ENCODE data around the gene NAV3. TPM values are rescaled to one million over a fixed set of nuclear protein-coding genes. Genes with fewer than 3 reads are reported as not detected.

The NAV3 gene
- total RNA-seq, 2 experiments from 2014 or later, result not detected

DNA sequence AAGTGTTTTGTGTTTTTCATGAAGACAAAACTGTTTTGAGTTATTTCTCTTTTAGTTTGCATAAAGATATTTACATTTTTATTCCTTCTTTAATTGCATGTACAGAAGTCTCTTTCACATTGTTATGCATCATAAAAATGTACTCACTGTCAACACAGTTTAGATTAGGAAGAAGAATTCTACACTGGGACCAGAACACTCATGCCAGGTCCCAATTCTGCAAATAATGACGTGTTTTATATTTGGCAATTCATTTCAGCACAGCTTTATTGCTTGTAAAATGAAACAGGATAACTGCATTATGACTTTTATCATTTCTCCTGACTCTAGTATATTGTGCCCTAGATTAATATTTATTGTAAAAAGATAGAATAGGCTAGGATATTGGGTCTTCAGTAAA, 369.2 kb downstream of the NAV3 start:
- H3K9me3 Mint-ChIP-seq, result no peaks in the 10 kb centered on the region
- no peak overlapping the region for H3K4me3 Mint-ChIP-seq
- POLR2A ChIA-PET, result no interaction called here
- H3K27me3 Mint-ChIP-seq, result no peaks in the 10 kb centered on the region
- ATAC-seq (ENCODE audit: low read depth) (no peak), DNase-seq (no peak)
- H3K27ac Mint-ChIP-seq, result no peak overlapping the region
- no peaks in the 10 kb centered on the region for H3K36me3 Mint-ChIP-seq
- no peaks in the 10 kb centered on the region for H3K4me1 Mint-ChIP-seq

DNA sequence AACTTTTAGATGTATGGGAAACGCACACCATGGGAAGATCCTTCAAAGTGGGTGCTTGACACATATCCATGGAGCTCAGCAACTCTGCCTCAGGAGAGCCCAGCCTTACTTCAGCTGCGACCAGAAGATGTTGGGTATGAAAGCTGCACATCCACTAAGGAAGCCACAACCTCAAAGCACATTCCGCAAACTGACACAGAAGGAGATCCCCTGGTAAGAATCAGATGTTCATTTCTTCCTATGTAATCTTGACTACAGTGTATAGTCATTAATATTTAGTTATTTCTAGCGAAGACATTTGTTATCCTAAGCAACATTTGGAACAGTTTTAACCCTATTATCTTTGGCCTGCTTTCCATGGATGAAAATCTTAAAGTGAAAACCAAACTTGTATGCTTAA, 374.2 kb downstream of the NAV3 start:
- POLR2A ChIA-PET, result no interaction called here
- ATAC-seq (ENCODE audit: low read depth), result no peak
- no peak for DNase-seq
- Mint-ChIP-seq H3K27me3 (no peaks in the 10 kb centered on the region), H3K36me3 (no peaks in the 10 kb centered on the region), H3K9me3 (peaks cover 1% of the 10 kb centered on the region), H3K4me3 (no peak overlapping the region), H3K4me1 (no peaks in the 10 kb centered on the region), H3K27ac (no peak overlapping the region)

- ATAC-seq (ENCODE audit: low read depth) (no peak), DNase-seq (no peak)
- H3K27me3 Mint-ChIP-seq, result no peaks in the 10 kb centered on the region
- no peak overlapping the region for H3K4me3 Mint-ChIP-seq
- no peak overlapping the region for H3K27ac Mint-ChIP-seq
- H3K36me3 Mint-ChIP-seq, result no peaks in the 10 kb centered on the region
- POLR2A ChIA-PET, result no interaction called here
- H3K4me1 Mint-ChIP-seq, result no peaks in the 10 kb centered on the region
- H3K9me3 Mint-ChIP-seq, result peaks cover 1% of the 10 kb centered on the region
These were observed 377.4 kb downstream of the NAV3 start for GRCh38 chr12:78208092-78208491.

DNA sequence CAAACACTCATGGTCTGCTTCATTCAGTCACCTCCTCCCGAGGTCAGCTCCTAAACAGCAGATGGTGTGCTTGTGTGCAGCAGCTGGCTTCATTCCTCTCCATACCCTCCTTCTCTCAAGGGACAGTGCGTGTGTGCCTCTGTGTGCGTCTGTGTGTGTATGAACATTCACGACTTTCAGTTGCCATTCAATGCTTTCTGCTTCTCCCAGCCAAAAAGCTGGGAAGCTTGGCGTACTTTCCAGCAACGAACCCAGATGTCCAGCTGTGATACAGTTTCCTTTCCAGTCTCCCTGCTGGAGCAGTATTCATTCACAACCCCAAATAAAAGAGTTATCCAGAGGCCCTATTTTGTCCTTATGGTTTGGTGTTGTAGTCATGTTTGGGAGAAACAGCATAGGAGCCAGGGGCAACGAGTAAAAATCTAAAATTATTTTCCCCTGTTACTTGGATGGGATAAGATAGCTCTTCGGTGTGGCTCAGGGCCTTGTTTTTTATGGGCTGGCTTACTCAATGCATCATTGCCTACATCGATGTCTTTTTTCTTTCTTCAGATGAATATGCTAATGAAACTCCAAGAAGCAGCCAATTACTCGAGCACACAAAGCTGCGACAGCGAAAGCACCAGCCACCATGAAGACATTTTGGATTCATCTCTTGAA, 379.3 kb downstream of the NAV3 start:
- Mint-ChIP-seq H3K9me3 (peaks cover 1% of the 10 kb centered on the region), H3K27ac (no peak overlapping the region)

GRCh38 chr12:78210506-78210860, 379.8 kb downstream of the NAV3 start:
- DNase-seq (no peak), ATAC-seq (ENCODE audit: low read depth) (no peak)
- no peaks in the 10 kb centered on the region for H3K27me3 Mint-ChIP-seq
- no peak overlapping the region for H3K27ac Mint-ChIP-seq
- POLR2A ChIA-PET, result no interaction called here
- no peak overlapping the region for H3K4me3 Mint-ChIP-seq
- H3K36me3 Mint-ChIP-seq, result no peaks in the 10 kb centered on the region
- H3K9me3 Mint-ChIP-seq, result peaks cover 1% of the 10 kb centered on the region
- no peaks in the 10 kb centered on the region for H3K4me1 Mint-ChIP-seq

More for the DNA sequence above, 379.3 kb downstream of the NAV3 start:
- no peak for DNase-seq
- H3K4me1 Mint-ChIP-seq, result no peaks in the 10 kb centered on the region
- H3K27me3 Mint-ChIP-seq, result no peaks in the 10 kb centered on the region
- no peak overlapping the region for H3K4me3 Mint-ChIP-seq
- ATAC-seq (ENCODE audit: low read depth), result no peak
- POLR2A ChIA-PET, result no interaction called here
- H3K36me3 Mint-ChIP-seq, result no peaks in the 10 kb centered on the region

DNA sequence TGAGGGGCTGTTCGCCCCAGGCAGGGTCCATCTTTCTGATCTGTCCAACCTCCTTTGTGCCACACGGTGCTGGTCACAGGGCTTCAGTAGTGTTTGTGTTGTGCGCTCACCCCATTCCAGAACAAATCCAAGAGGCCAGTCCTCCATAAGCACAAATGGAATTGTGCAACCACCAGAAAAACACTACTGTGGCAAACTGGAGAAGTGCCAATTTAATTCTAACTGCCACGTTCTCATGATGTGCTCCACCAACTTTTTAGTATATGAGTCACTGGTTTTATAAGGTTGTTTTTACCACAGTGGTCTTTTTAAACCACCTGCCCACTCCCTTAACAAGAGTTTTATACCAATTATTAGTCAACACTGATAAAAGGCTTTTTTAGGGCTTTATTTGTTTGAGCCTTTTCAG, 380.2 kb downstream of the NAV3 start:
- Mint-ChIP-seq H3K27me3 (no peaks in the 10 kb centered on the region), H3K4me3 (no peak overlapping the region), H3K36me3 (no peaks in the 10 kb centered on the region), H3K27ac (no peak overlapping the region), H3K9me3 (peaks cover 1% of the 10 kb centered on the region), H3K4me1 (no peaks in the 10 kb centered on the region)
- no peak for DNase-seq
- POLR2A ChIA-PET, result no interaction called here
- no peak for ATAC-seq (ENCODE audit: low read depth)

DNA sequence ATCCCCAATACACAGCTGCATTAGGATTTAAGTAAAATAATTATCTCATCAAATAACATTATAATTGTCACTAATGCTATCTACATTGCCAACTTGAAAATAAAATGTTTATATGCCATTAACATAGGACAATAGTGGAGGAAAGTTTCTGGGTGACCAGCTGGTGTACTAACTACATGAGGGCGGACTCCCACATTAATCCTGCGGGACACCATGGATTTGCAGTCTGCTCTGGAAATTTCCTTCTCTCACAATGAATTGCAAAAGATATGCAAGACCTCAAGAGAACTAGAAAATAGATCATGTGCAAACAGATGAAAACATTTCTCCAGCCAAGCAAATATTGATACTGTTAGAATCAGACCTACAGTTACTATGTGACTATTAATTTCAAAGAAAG, 390.1 kb downstream of the NAV3 start:
- Mint-ChIP-seq H3K4me3 (no peak overlapping the region), H3K27me3 (no peaks in the 10 kb centered on the region), H3K36me3 (no peaks in the 10 kb centered on the region), H3K9me3 (no peaks in the 10 kb centered on the region), H3K4me1 (no peaks in the 10 kb centered on the region), H3K27ac (no peak overlapping the region)
- no peak for DNase-seq
- no peak for ATAC-seq (ENCODE audit: low read depth)
- POLR2A ChIA-PET, result no interaction called here

- no peaks in the 10 kb centered on the region for H3K27me3 Mint-ChIP-seq
- no peak for DNase-seq
- H3K9me3 Mint-ChIP-seq, result peaks cover 1% of the 10 kb centered on the region
- H3K4me3 Mint-ChIP-seq, result no peak overlapping the region
- H3K36me3 Mint-ChIP-seq, result no peaks in the 10 kb centered on the region
- ATAC-seq (ENCODE audit: low read depth), result no peak
- POLR2A ChIA-PET, result no interaction called here
- H3K27ac Mint-ChIP-seq, result no peak overlapping the region
- H3K4me1 Mint-ChIP-seq, result no peaks in the 10 kb centered on the region
These were observed 393.5 kb downstream of the NAV3 start for GRCh38 chr12:78224154-78224553.

GRCh38 chr12:78226763-78227162, 396.1 kb downstream of the NAV3 start:
- no peak for ATAC-seq (ENCODE audit: low read depth)
- H3K27ac Mint-ChIP-seq, result no peak overlapping the region
- peaks cover 1% of the 10 kb centered on the region for H3K9me3 Mint-ChIP-seq
- H3K36me3 Mint-ChIP-seq, result no peaks in the 10 kb centered on the region
- H3K27me3 Mint-ChIP-seq, result no peaks in the 10 kb centered on the region
- POLR2A ChIA-PET, result no interaction called here
- no peak for DNase-seq
- no peak overlapping the region for H3K4me3 Mint-ChIP-seq
- no peaks in the 10 kb centered on the region for H3K4me1 Mint-ChIP-seq

DNA sequence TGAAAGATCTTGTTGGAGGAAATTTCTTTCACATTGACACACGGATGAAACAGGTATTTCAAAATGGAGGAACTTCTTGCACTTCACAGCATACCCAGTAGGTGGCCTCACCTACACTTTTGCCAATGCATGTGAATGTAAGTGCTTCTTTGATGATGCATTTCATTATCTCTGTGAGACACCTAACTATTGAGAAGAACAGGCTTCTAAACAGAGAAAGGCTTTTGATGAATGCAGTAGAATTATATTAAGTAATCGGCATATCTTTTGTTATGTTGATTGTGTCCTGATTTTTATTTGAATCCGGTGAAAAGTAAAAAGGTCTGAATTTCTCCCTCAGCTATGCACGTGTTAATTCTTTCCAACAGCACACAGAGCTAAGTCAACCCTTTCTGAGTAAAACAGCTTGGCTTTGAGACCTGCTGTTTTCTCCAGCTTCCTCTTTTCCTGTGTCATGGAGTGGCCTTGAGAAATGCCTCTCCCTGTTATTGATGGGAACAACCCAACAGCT, 399.0 kb downstream of the NAV3 start:
- Mint-ChIP-seq H3K27ac (no peak overlapping the region), H3K4me1 (no peaks in the 10 kb centered on the region), H3K9me3 (peaks cover 1% of the 10 kb centered on the region), H3K27me3 (no peaks in the 10 kb centered on the region), H3K4me3 (no peak overlapping the region), H3K36me3 (no peaks in the 10 kb centered on the region)
- DNase-seq (no peak), ATAC-seq (ENCODE audit: low read depth) (no peak)
- POLR2A ChIA-PET, result interaction anchor here (0.6 kb wide), 1 partner anchor 1946 kb away, joined by 3 read pairs; no protein-coding TSS in a partner anchor

DNA sequence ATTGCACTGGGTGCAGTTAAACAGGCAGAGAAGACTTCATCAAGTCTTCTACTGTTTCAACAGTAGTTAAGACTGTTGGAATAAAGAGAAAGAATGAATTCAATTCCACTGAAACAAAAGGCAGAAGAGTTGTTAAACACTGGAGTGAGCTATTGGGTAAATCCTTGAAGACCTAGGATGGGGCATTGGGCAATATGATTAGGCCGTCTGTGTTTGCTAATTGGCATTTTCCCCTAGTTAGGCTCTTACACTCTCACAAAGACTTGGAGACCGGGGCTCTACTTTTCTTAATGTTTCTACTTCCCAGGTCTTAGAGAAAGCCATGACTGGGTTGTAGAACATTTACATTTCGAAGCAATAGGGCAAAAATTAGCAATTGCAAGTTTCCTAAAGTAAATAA, 402.1 kb downstream of the NAV3 start:
- H3K36me3 Mint-ChIP-seq, result no peaks in the 10 kb centered on the region

DNA sequence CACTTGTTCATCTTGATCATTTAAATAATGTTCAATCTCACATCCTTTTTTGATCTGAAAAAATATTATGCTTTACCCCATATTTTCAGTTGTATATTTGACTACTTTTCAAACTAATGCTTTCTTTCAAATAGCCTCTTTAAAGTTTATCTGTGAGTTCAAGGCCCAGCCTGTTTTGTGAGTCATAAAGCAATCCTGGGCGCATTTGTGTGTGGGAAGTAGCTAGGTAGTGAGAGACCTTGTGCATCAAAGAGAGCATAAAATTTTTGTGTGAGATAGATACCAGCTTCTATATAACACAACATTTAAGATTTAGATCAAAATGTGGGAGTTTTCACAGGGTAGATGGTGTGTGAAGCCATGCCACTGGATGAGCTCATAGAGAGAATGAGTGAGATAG, 405.6 kb downstream of the NAV3 start:
- Mint-ChIP-seq H3K4me3 (no peak overlapping the region), H3K36me3 (no peaks in the 10 kb centered on the region), H3K4me1 (no peaks in the 10 kb centered on the region), H3K27me3 (no peaks in the 10 kb centered on the region), H3K9me3 (no peaks in the 10 kb centered on the region), H3K27ac (no peak overlapping the region)
- ATAC-seq (ENCODE audit: low read depth) (no peak), DNase-seq (no peak)
- POLR2A ChIA-PET, result no interaction called here

More for the DNA sequence above, 402.1 kb downstream of the NAV3 start:
- DNase-seq (no peak), ATAC-seq (ENCODE audit: low read depth) (no peak)
- Mint-ChIP-seq H3K4me1 (no peaks in the 10 kb centered on the region), H3K9me3 (no peaks in the 10 kb centered on the region), H3K27me3 (no peaks in the 10 kb centered on the region), H3K27ac (no peak overlapping the region), H3K4me3 (no peak overlapping the region)
- POLR2A ChIA-PET, result no interaction called here

DNA sequence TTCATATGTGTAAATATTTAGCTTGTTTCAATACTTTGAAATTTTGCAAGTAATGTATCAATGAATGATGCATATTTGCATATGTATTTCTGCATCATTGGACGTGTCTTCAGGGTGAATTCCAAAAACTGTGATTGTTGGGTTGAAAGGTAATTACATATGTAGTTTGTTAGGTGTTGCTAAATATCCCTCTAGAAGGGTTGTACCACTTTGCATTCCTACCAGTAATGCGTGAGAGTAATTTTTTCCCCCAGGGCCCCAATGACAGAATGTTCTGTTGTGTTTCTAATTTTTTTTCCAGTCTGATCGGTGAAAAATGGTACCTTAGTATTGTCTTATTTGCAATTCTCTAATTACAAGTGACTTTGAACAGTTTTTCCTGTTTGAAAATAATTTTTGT, 408.9 kb downstream of the NAV3 start:
- Mint-ChIP-seq H3K27me3 (no peaks in the 10 kb centered on the region), H3K4me1 (no peaks in the 10 kb centered on the region), H3K9me3 (peaks cover 3% of the 10 kb centered on the region), H3K27ac (no peak overlapping the region), H3K4me3 (no peak overlapping the region), H3K36me3 (no peaks in the 10 kb centered on the region)
- POLR2A ChIA-PET, result no interaction called here
- DNase-seq (no peak), ATAC-seq (ENCODE audit: low read depth) (no peak)

- Mint-ChIP-seq H3K36me3 (no peaks in the 10 kb centered on the region), H3K9me3 (peaks cover 5% of the 10 kb centered on the region), H3K4me3 (no peak overlapping the region), H3K4me1 (no peaks in the 10 kb centered on the region), H3K27me3 (no peaks in the 10 kb centered on the region), H3K27ac (no peak overlapping the region)
- POLR2A ChIA-PET, result no interaction called here
- DNase-seq (no peak), ATAC-seq (ENCODE audit: low read depth) (no peak)
These were observed 410.1 kb downstream of the NAV3 start for GRCh38 chr12:78240827-78241226.

DNA sequence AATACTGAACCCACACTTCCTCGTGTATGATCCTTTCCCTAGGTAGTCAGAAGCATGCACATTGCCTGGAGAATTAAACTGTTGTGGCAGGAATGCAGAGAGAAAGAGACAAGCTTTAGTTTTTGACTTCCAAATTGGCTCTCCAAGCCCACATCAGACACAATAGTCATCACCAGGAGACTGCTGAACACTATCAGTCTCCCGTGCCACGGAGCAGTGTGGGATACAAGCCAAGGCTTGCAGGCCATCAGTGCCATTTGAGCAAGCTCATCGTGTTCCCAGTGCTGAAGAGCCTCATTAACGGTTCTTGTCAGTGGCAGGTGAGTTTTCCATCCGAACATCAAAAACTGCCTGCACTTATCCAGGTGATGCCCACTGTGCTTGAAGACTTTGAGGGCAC, 410.8 kb downstream of the NAV3 start:
- POLR2A ChIA-PET, result no interaction called here
- H3K27ac Mint-ChIP-seq, result no peak overlapping the region
- no peak overlapping the region for H3K4me3 Mint-ChIP-seq
- H3K9me3 Mint-ChIP-seq, result peaks cover 5% of the 10 kb centered on the region
- DNase-seq (no peak), ATAC-seq (ENCODE audit: low read depth) (no peak)
- H3K36me3 Mint-ChIP-seq, result no peaks in the 10 kb centered on the region
- no peaks in the 10 kb centered on the region for H3K27me3 Mint-ChIP-seq
- no peaks in the 10 kb centered on the region for H3K4me1 Mint-ChIP-seq
